CD4-positive, alpha-beta T cell (primary cell): ENCODE data around the gene NQO2. TPM values are rescaled to one million over a fixed set of nuclear protein-coding genes. Genes with fewer than 3 reads are reported as not detected.
"Not testable (repeated sequence)": the region's sequence is repeated elsewhere in the genome, so short reads cannot be mapped to it uniquely, and the experiment has no call there.

ENCODE experiments used
- ATAC-seq: fragments of 200-7000 bp; cut with Tn5 transposase; one replicate; pipeline ENCODE4 v1.10.0; 2022; ENCODE audit warnings: mild to moderate bottlenecking; ENCODE audit not compliant: poor library complexity
- CTCF ChIA-PET: fragments of 350-600 bp; sonication (Branson Sonifier 250); formaldehyde crosslinking; loops from one replicate; lab custom pipeline; 2021; ENCODE audit warnings: antibody characterized with exemption, inconsistent platforms; lab: Charles Lee
- POLR2A ChIA-PET: fragments of 350-600 bp; sonication (Branson Sonifier 250); formaldehyde crosslinking; loops from one replicate; lab custom pipeline; 2021; ENCODE audit warnings: antibody characterized with exemption, inconsistent platforms; lab: Charles Lee
- DNase-seq, 14 experiments: peaks; one replicate each; pipeline ENCODE4 v3.0.0-alpha.2; 2013 to 2020; ENCODE audit warnings: mixed read lengths in 2 of 14
- H3K27ac ChIP-seq, 2 donors: one replicate each; pipeline versions ENCODE4 v1.5.1 to v1.7.0; 2013; ENCODE audit warnings: low read length in 2 of 2, low read depth in 1 of 2, mild to moderate bottlenecking in 1 of 2
- H3K27me3 ChIP-seq, 2 experiments: 1 replicate in 1 of 2; 2 replicates in 1 of 2; pipeline versions ENCODE4 v1.6.1 to v1.7.0; 2013; ENCODE audit warnings: low read length in 2 of 2, control low read depth in 1 of 2, mild to moderate bottlenecking in 1 of 2, moderate library complexity in 1 of 2; ENCODE audit not compliant: insufficient read depth in 2 of 2, control insufficient read depth in 1 of 2
- H3K36me3 ChIP-seq: one replicate; pipeline ENCODE4 v1.6.1; 2013; ENCODE audit warnings: low read length, control low read depth; ENCODE audit not compliant: insufficient read depth
- H3K4me1 ChIP-seq: one replicate; pipeline ENCODE4 v1.6.1; 2013; ENCODE audit warnings: low read length, control low read depth; ENCODE audit not compliant: insufficient read depth
- H3K4me3 ChIP-seq: one replicate; pipeline ENCODE4 v1.5.1; 2013; ENCODE audit warnings: mild to moderate bottlenecking, low read length, moderate library complexity
- H3K9me3 ChIP-seq, 2 experiments: 1 replicate in 1 of 2; 2 replicates in 1 of 2; pipeline versions ENCODE4 v1.6.1 to v1.7.0; 2013; ENCODE audit warnings: low read length in 2 of 2, mild to moderate bottlenecking in 2 of 2, control low read depth in 1 of 2, moderate library complexity in 1 of 2; ENCODE audit not compliant: control insufficient read depth in 1 of 2, insufficient read depth in 1 of 2
- H3K27ac Mint-ChIP-seq: one replicate; pipeline ENCODE4 v1.8.0; 2020; ENCODE audit warnings: mixed read lengths
- H3K27me3 Mint-ChIP-seq: one replicate; pipeline ENCODE4 v1.8.0; 2021; ENCODE audit warnings: mixed read lengths
- H3K36me3 Mint-ChIP-seq: one replicate; pipeline ENCODE4 v1.8.0; 2021; ENCODE audit warnings: low read depth, mixed read lengths
- H3K4me1 Mint-ChIP-seq: one replicate; pipeline ENCODE4 v1.8.0; 2021; ENCODE audit warnings: low read depth, mixed read lengths
- H3K4me3 Mint-ChIP-seq: one replicate; pipeline ENCODE4 v1.8.0; 2020; ENCODE audit warnings: mild to moderate bottlenecking, mixed read lengths
- H3K9me3 Mint-ChIP-seq: one replicate; pipeline ENCODE4 v1.8.0; 2020; ENCODE audit warnings: mixed read lengths
- CTCF ChIP-seq: fragments of 200-600 bp; IDR thresholded peaks from one replicate; pipeline ENCODE4 v1.8.0; 2022; ENCODE audit warnings: antibody characterized with exemption, mild to moderate bottlenecking
- intact Hi-C, 2 experiments: fragments of 100-400 bp; cut with DNase I in 1 of 2; cut with micrococcal nuclease in 1 of 2; formaldehyde crosslinking; loops; one replicate each; pipeline versions ENCODE4 v1.15.1 to v1.9.0; 2023 to 2025; cut with DNase I, micrococcal nuclease
- total RNA-seq, 174 experiments: library from RNA in 2 of 174; stranded (reverse) in 2 of 174; gene quantifications; one replicate each; pipeline ENCODE4 v1.2.3 and lab custom pipeline; 2021 to 2026

NQO2 gene
- total RNA-seq, 2 experiments from 2014 or later, result 6.7 to 7.7 TPM

- Mint-ChIP-seq H3K36me3 (no peaks in the 10 kb centered on the region), H3K4me3 (no peak overlapping the region), H3K9me3 (no peaks in the 10 kb centered on the region), H3K27me3 (no peaks in the 10 kb centered on the region), H3K4me1 (no peaks in the 10 kb centered on the region), H3K27ac (no peak overlapping the region)
- DNase-seq (no peak), ATAC-seq (no peak)
- Histone ChIP-seq H3K4me3 (no peak overlapping the region), H3K27ac (no peak overlapping the region), H3K9me3 (no peaks in the 10 kb centered on the region), H3K36me3 (no peaks in the 10 kb centered on the region), H3K27me3 (no peaks in the 10 kb centered on the region), H3K4me1 (no peaks in the 10 kb centered on the region)
- CTCF ChIA-PET, result interaction anchor here (0.7 kb wide), 1 partner anchor 17 kb away, joined by 3 read pairs; no protein-coding TSS in a partner anchor
- POLR2A ChIA-PET, result no interaction called here
- intact Hi-C loops, result loop anchor here in 1 of 2 experiments (2.0 kb wide), 1 partner anchor 39 kb away; no protein-coding TSS in a partner anchor
- TF ChIP-seq CTCF, result no peak
Measured at GRCh38 chr6:3045369-3045768, 45.7 kb downstream of the NQO2 start.

GRCh38 chr6:3045777-3046176 lies 46.1 kb downstream of the NQO2 start:
- H3K27me3 ChIP-seq, result no peaks in the 10 kb centered on the region
- DNase-seq (no peak), ATAC-seq (no peak)
- no peaks in the 10 kb centered on the region for H3K27me3 Mint-ChIP-seq
- no peak overlapping the region for H3K27ac ChIP-seq
- H3K9me3 Mint-ChIP-seq, result no peaks in the 10 kb centered on the region
- no peaks in the 10 kb centered on the region for H3K36me3 Mint-ChIP-seq
- ChIA-PET CTCF (interaction anchor here (0.7 kb wide), 1 partner anchor 16 kb away, joined by 3 read pairs; no protein-coding TSS in a partner anchor), POLR2A (no interaction called here)
- intact Hi-C loops, result loop anchor here in 1 of 2 experiments (2.0 kb wide), 1 partner anchor 39 kb away; no protein-coding TSS in a partner anchor
- no peak overlapping the region for H3K4me3 ChIP-seq
- H3K4me3 Mint-ChIP-seq, result no peak overlapping the region
- no peak overlapping the region for H3K27ac Mint-ChIP-seq
- H3K36me3 ChIP-seq, result no peaks in the 10 kb centered on the region
- no peaks in the 10 kb centered on the region for H3K9me3 ChIP-seq
- no peaks in the 10 kb centered on the region for H3K4me1 Mint-ChIP-seq
- H3K4me1 ChIP-seq, result no peaks in the 10 kb centered on the region
- TF ChIP-seq CTCF, result no peak

GRCh38 chr6:3046295-3046694 lies 46.6 kb downstream of the NQO2 start:
- Mint-ChIP-seq H3K9me3 (no peaks in the 10 kb centered on the region), H3K4me1 (no peaks in the 10 kb centered on the region), H3K27me3 (no peaks in the 10 kb centered on the region), H3K4me3 (no peak overlapping the region), H3K36me3 (no peaks in the 10 kb centered on the region), H3K27ac (no peak overlapping the region)
- Histone ChIP-seq H3K4me3 (no peak overlapping the region), H3K4me1 (no peaks in the 10 kb centered on the region), H3K36me3 (no peaks in the 10 kb centered on the region), H3K9me3 (no peaks in the 10 kb centered on the region), H3K27ac (no peak overlapping the region), H3K27me3 (no peaks in the 10 kb centered on the region)
- intact Hi-C loops, result no loop called here
- DNase-seq, result peak in 1 of 14 experiments; percentile 36
- no peak for ATAC-seq
- no peak for TF ChIP-seq CTCF
- ChIA-PET POLR2A (no interaction called here), CTCF (interaction anchor here (0.7 kb wide), 1 partner anchor 16 kb away, joined by 3 read pairs; no protein-coding TSS in a partner anchor)

GRCh38 chr6:3048009-3048408 lies 48.3 kb downstream of the NQO2 start:
- H3K36me3 ChIP-seq, H3K4me3 Mint-ChIP-seq, CTCF ChIA-PET, H3K27ac Mint-ChIP-seq, H3K4me3 ChIP-seq, H3K27me3 Mint-ChIP-seq, H3K4me1 Mint-ChIP-seq, ATAC-seq, DNase-seq, H3K27ac ChIP-seq, H3K9me3 ChIP-seq, H3K4me1 ChIP-seq, H3K36me3 Mint-ChIP-seq, intact Hi-C loops, H3K9me3 Mint-ChIP-seq, H3K27me3 ChIP-seq: not testable (repeated sequence)
- POLR2A ChIA-PET, result interaction anchor here (1.2 kb wide), 1 partner anchor 24 kb away, joined by 4 read pairs; no protein-coding TSS in a partner anchor
